Loucy (cell line): ENCODE data around the gene TMEM89.

Experiments
- H2AFZ ChIP-seq: fragments of 200-600 bp; sonication (generic); 2 replicates; pipeline ENCODE4 v1.6.0; 2016; ENCODE audit warnings: antibody characterized with exemption, mild to moderate bottlenecking, low read length, moderate library complexity
- H3F3A ChIP-seq: fragments of 200-600 bp; 2 replicates; pipeline ENCODE4 v1.6.0; 2016; ENCODE audit warnings: antibody characterized with exemption, low read depth, mild to moderate bottlenecking
- H3K27me3 ChIP-seq: fragments of 200-600 bp; sonication (generic); 2 replicates; pipeline ENCODE4 v1.6.1; 2014; ENCODE audit warnings: low read length, mild to moderate bottlenecking; ENCODE audit not compliant: insufficient read depth, poor library complexity, severe bottlenecking
- H3K36me3 ChIP-seq: fragments of 200-600 bp; sonication (generic); 2 replicates; pipeline ENCODE4 v1.6.1; 2016; ENCODE audit warnings: low read length; ENCODE audit not compliant: insufficient read depth
- H3K4me1 ChIP-seq: fragments of 200-600 bp; sonication (generic); 2 replicates; pipeline ENCODE4 v1.5.1; 2014; ENCODE audit warnings: low read length, mild to moderate bottlenecking; ENCODE audit not compliant: insufficient read depth, poor library complexity, severe bottlenecking
- H3K4me2 ChIP-seq: fragments of 200-600 bp; sonication (generic); 2 replicates; pipeline ENCODE4 v1.6.0; 2014; ENCODE audit warnings: antibody characterized with exemption, low read length, low read depth, mild to moderate bottlenecking; ENCODE audit not compliant: poor library complexity, severe bottlenecking
- H3K4me3 ChIP-seq: fragments of 200-600 bp; sonication (generic); 2 replicates; pipeline ENCODE4 v1.5.1; 2014; ENCODE audit warnings: low read length, mild to moderate bottlenecking, mixed read lengths; ENCODE audit not compliant: poor library complexity, severe bottlenecking
- H3K79me2 ChIP-seq: fragments of 200-600 bp; sonication (generic); 2 replicates; pipeline ENCODE4 v1.6.1; 2014; ENCODE audit warnings: low read length; ENCODE audit not compliant: insufficient read depth
- H3K9ac ChIP-seq: fragments of 200-600 bp; sonication (generic); 2 replicates; pipeline ENCODE4 v1.6.0; 2014; ENCODE audit warnings: mild to moderate bottlenecking, low read depth, low read length, moderate library complexity; ENCODE audit not compliant: poor library complexity, severe bottlenecking
- H3K9me2 ChIP-seq: fragments of 200-600 bp; sonication (generic); replicated peaks from 2 replicates; pipeline ENCODE4 v1.6.1; 2016; ENCODE audit warnings: low read depth, low read length, mixed read lengths
- H3K9me3 ChIP-seq: fragments of 200-600 bp; sonication (generic); 2 replicates; pipeline ENCODE4 v1.6.1; 2014; ENCODE audit warnings: mild to moderate bottlenecking, antibody characterized with exemption, low read length, low read depth; ENCODE audit not compliant: insufficient read depth
- H4K20me1 ChIP-seq: fragments of 200-600 bp; sonication (generic); 2 replicates; pipeline ENCODE4 v1.6.0; 2014; ENCODE audit warnings: antibody characterized with exemption, low read length, mild to moderate bottlenecking; ENCODE audit not compliant: insufficient read depth, poor library complexity, severe bottlenecking
- EZH2phosphoT487 ChIP-seq: fragments of 200-600 bp; IDR thresholded peaks from 2 replicates; pipeline ENCODE4 v1.6.1; 2018; ENCODE audit warnings: antibody characterized with exemption, mild to moderate bottlenecking, moderate library complexity, borderline replicate concordance
- TF ChIP-seq, protein P1 (sequence below): fragments of 200-600 bp; sonication (generic); conservative IDR thresholded peaks from 2 replicates; pipeline ENCODE4 v1.5.1; 2014; ENCODE audit warnings: mild to moderate bottlenecking, antibody characterized with exemption, low read length

Gene TMEM89

DNA sequence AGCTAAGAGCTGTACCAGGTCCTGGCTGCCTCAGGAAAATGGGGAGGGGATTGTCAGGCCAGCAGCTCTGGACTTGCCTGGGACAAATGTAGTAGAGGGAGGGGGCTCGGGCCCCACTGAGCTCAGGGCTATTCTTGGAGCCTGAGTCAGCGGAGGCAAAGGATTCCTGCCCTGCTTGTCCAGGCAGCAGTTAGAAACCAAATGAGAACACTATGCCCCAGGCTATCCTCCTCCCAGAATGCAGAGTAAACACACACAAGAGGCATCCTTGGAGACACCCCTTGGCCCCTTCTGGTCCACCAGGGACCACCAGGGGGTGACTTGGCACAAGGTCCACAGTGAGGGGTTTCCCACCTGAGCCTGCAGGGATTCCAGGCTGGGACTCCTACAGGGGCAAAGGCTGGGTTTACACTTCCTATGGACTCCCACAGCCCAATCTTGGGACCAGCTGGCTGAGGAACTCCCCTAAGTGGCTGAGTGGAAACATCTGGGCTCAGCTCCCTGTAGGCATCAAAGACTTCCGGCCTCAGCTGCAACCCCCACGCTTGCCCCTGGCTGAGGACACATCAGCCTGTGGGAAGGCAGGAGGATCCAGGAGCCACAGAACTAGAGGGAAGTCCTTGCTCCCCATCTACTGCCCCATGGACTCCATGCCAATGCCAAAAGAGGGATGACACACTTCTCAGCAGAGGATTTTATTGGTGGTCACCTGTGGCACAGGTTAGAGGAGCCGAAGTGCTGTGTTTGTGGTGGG is 23.1 kb downstream of the TMEM89 start:
- no peak overlapping the region for H3K4me3 ChIP-seq
- peaks cover 52% of the 10 kb centered on the region; the same call in 1 of the 2 replicates for H3K36me3 ChIP-seq
- H3K4me1 ChIP-seq, result no peaks in the 10 kb centered on the region
- no peak overlapping the region for H3K4me2 ChIP-seq
- H3K79me2 ChIP-seq, result no peaks in the 10 kb centered on the region
- no peaks in the 10 kb centered on the region for H3F3A ChIP-seq
- TF ChIP-seq, protein P1, sequence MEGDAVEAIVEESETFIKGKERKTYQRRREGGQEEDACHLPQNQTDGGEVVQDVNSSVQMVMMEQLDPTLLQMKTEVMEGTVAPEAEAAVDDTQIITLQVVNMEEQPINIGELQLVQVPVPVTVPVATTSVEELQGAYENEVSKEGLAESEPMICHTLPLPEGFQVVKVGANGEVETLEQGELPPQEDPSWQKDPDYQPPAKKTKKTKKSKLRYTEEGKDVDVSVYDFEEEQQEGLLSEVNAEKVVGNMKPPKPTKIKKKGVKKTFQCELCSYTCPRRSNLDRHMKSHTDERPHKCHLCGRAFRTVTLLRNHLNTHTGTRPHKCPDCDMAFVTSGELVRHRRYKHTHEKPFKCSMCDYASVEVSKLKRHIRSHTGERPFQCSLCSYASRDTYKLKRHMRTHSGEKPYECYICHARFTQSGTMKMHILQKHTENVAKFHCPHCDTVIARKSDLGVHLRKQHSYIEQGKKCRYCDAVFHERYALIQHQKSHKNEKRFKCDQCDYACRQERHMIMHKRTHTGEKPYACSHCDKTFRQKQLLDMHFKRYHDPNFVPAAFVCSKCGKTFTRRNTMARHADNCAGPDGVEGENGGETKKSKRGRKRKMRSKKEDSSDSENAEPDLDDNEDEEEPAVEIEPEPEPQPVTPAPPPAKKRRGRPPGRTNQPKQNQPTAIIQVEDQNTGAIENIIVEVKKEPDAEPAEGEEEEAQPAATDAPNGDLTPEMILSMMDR, result no peak
- no peak for TF ChIP-seq EZH2phosphoT487
- H4K20me1 ChIP-seq, result no peaks in the 10 kb centered on the region
- H3K27me3 ChIP-seq, result no peaks in the 10 kb centered on the region
- H3K9me3 ChIP-seq, result no peaks in the 10 kb centered on the region
- H3K9ac ChIP-seq, result no peak overlapping the region
- H2AFZ ChIP-seq, result no peak overlapping the region
- no peaks in the 10 kb centered on the region for H3K9me2 ChIP-seq

DNA sequence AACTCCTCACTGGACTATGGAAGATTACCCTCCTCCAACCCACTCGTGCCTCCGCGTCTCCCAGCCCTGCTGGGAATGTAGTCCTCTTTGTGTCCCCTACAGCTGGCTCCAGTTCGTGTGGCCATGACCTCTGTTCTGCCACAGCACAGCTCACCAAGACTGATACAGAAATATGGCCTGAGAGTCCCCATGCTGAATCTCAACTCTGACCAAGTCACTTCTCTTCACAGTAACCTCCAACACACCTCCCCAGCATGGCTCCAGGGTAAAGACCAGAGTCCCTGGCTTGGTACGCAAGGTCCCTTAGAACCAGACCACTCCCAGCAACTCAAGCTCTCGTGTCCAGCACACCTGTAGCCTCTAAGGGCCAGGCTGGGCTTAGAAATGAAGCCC is 24.2 kb downstream of the TMEM89 start:
- H3K4me2 ChIP-seq, result no peak overlapping the region
- no peak for TF ChIP-seq EZH2phosphoT487
- TF ChIP-seq, protein P1, result no peak
- H3K9me3 ChIP-seq, result no peaks in the 10 kb centered on the region
- no peak overlapping the region for H3K9ac ChIP-seq
- no peaks in the 10 kb centered on the region for H3K4me1 ChIP-seq
- H3K27me3 ChIP-seq, result no peaks in the 10 kb centered on the region
- H4K20me1 ChIP-seq, result no peaks in the 10 kb centered on the region
- H2AFZ ChIP-seq, result no peak overlapping the region
- no peaks in the 10 kb centered on the region for H3F3A ChIP-seq
- no peak overlapping the region for H3K4me3 ChIP-seq
- no peaks in the 10 kb centered on the region for H3K9me2 ChIP-seq
- no peaks in the 10 kb centered on the region for H3K79me2 ChIP-seq
- H3K36me3 ChIP-seq, result peaks cover 41% of the 10 kb centered on the region; the same call in 1 of the 2 replicates

DNA sequence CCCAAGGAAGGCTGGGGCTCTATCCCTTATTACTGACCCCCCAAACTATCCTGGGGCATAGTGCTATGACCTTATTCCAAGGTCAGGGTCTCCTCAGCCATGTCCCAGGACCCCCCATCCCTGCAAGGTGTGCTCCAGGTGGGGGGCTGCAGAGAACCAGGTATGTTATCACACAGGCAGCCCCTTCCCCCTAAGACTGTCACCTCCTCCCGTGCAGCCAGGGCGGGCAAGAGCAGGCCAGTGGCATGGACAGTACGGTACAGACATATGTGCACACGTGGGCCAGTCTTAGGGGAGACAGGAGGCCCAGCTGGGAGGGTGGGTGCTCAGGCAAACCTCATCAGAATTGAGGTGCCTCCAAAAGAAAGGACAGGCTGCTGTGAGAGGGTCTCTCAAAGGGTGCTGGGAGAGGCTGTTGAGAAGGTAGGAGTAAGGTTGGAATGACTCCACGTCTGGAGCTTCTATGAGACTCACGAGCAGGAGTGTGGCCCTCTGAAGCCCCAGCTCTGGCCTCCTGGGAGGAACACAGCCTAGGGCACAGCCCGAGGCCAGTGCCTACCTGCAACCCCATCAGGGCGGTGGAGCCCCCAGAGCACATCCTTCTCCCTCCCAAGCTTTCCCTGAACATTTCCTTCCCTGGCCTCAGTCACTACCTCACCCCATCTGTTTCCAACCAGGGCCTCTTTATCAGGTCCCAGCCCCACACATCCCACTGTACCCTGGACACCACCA is 24.7 kb downstream of the TMEM89 start:
- no peak overlapping the region for H2AFZ ChIP-seq
- H3K9ac ChIP-seq, result no peak overlapping the region
- TF ChIP-seq, protein P1, result no peak
- TF ChIP-seq EZH2phosphoT487, result no peak
- H3F3A ChIP-seq, result no peaks in the 10 kb centered on the region
- H3K79me2 ChIP-seq, result no peaks in the 10 kb centered on the region
- H3K4me1 ChIP-seq, result no peaks in the 10 kb centered on the region
- H3K4me3 ChIP-seq, result no peak overlapping the region
- H3K4me2 ChIP-seq, result no peak overlapping the region
- H3K9me3 ChIP-seq, result no peaks in the 10 kb centered on the region
- no peaks in the 10 kb centered on the region for H3K27me3 ChIP-seq
- H3K36me3 ChIP-seq, result peaks cover 38% of the 10 kb centered on the region; the same call in 1 of the 2 replicates
- H4K20me1 ChIP-seq, result no peaks in the 10 kb centered on the region
- H3K9me2 ChIP-seq, result no peaks in the 10 kb centered on the region
